Smooth muscle cell (in vitro differentiated cells): Measurements from ENCODE around the gene PRKCSH. TPM values are rescaled to one million over a fixed set of nuclear protein-coding genes. Genes with fewer than 3 reads are reported as not detected.

Experiments
- DNase-seq: peaks from one replicate; lab custom pipeline; 2025; ENCODE audit not compliant: unreplicated experiment; lab: John Stamatoyannopoulos, UW
- H2AFZ ChIP-seq: fragments of 200-600 bp; sonication (generic); 2 replicates; pipeline ENCODE4 v1.6.0; 2016; ENCODE audit warnings: antibody characterized with exemption, low read depth, mild to moderate bottlenecking
- H3F3A ChIP-seq: fragments of 200-600 bp; sonication (generic); 2 replicates; pipeline ENCODE4 v1.6.0; 2017; ENCODE audit warnings: antibody characterized with exemption, low read depth
- H3K27ac ChIP-seq: fragments of 200-600 bp; sonication (generic); 2 replicates; pipeline ENCODE4 v1.5.1; 2016; ENCODE audit warnings: low read depth, mild to moderate bottlenecking
- H3K27me3 ChIP-seq: fragments of 200-600 bp; sonication (generic); 2 replicates; pipeline ENCODE4 v1.6.1; 2016; ENCODE audit warnings: low read depth, mild to moderate bottlenecking
- H3K36me3 ChIP-seq: fragments of 200-600 bp; sonication (generic); 2 replicates; pipeline ENCODE4 v1.5.1; 2016; ENCODE audit warnings: low read depth
- H3K4me1 ChIP-seq: fragments of 200-600 bp; sonication (generic); 2 replicates; pipeline ENCODE4 v1.5.1; 2016; ENCODE audit warnings: low read depth
- H3K4me2 ChIP-seq: fragments of 200-600 bp; sonication (generic); 2 replicates; pipeline ENCODE4 v1.6.0; 2016; ENCODE audit warnings: mild to moderate bottlenecking
- H3K4me3 ChIP-seq: fragments of 200-600 bp; sonication (generic); 2 replicates; pipeline ENCODE4 v1.5.1; 2016; ENCODE audit warnings: mild to moderate bottlenecking
- H3K79me2 ChIP-seq: fragments of 200-600 bp; sonication (generic); 2 replicates; pipeline ENCODE4 v1.6.0; 2016; ENCODE audit warnings: low read depth, mild to moderate bottlenecking
- H3K9ac ChIP-seq: fragments of 200-600 bp; sonication (generic); 2 replicates; pipeline ENCODE4 v1.6.0; 2016; ENCODE audit warnings: low read depth
- H3K9me3 ChIP-seq: fragments of 200-600 bp; sonication (generic); replicated peaks from 2 replicates; pipeline ENCODE4 v1.5.1; 2016; ENCODE audit warnings: low read depth
- H4K20me1 ChIP-seq: fragments of 200-600 bp; sonication (generic); 2 replicates; pipeline ENCODE4 v1.6.0; 2016; ENCODE audit warnings: low read depth
- WGBS: methylation state at CpG from one replicate; pipeline ENCODE4 v1.1.7; 2016; ENCODE audit warnings: low lambda C conversion rate; 5-methylcytosine and 5-hydroxymethylcytosine counted together
- polyA plus RNA-seq: library from polyadenylated mRNA; unstranded; fragments of >200 nt; fragmentation: Nextera tagmentation; extraction: Ambion mirVana; gene quantifications from 2 replicates; pipeline ENCODE4 v1.2.1, GENCODE V29; 2016
- total RNA-seq: library from RNA; depleted of rRNA; stranded (reverse); fragments of >200 nt; gene quantifications from 2 replicates; pipeline ENCODE4 v1.2.3, GENCODE V29; 2014
- TF ChIP-seq, protein P1 (sequence below): fragments of 200-600 bp; sonication (generic); IDR thresholded peaks from 2 replicates; pipeline ENCODE4 v1.5.1; 2017; ENCODE audit warnings: borderline replicate concordance, mild to moderate bottlenecking, antibody characterized with exemption; ENCODE audit not compliant: insufficient read depth, poor library complexity, severe bottlenecking

Gene PRKCSH
- total and polyA plus RNA-seq, 2 experiments from 2014 or later: 47.4 to 165 TPM

DNA sequence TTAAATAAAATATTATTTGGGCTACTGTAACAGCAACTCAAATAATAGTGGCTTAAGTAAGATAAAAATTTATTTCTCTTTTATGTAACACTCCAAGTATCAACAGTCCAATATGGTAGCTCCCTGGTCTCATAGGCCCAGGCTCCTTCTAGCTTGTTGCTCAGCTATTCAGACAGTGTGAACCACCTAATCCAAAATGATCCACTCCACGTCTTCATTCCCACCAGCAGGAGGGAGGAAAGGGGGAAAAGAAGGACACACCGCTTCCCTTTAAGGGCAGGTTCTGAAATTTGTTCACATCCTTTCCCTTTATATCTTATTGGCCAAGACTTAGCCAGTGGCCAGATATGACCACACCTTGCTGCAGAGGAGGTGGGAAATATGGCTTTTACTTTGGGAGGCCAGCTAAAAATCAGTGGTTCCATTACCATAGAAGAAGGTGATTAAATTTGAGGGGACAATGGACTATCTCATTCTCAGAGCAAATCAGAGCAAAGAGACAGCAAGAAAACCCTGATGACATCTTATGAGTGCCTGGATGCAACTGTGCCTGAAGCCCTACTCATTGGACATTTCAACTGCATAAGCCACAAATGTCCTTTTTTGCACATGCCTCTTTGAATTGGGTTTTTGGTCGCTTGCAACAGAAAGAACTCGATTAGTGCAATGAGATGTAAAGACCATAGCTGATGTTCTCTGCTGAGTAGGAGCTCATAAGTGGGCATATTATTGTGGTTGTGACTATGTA, 44.3 kb upstream of the PRKCSH start:
- Histone ChIP-seq H3K4me1 (no peaks in the 10 kb centered on the region), H3K36me3 (no peaks in the 10 kb centered on the region), H3K9ac (no peak overlapping the region), H3K9me3 (no peaks in the 10 kb centered on the region), H3K27ac (no peak overlapping the region), H3K4me2 (no peak overlapping the region), H3K79me2 (no peaks in the 10 kb centered on the region), H3K4me3 (no peak overlapping the region), H3F3A (no peaks in the 10 kb centered on the region), H2AFZ (no peak overlapping the region), H4K20me1 (no peaks in the 10 kb centered on the region), H3K27me3 (no peaks in the 10 kb centered on the region)
- TF ChIP-seq, protein P1, sequence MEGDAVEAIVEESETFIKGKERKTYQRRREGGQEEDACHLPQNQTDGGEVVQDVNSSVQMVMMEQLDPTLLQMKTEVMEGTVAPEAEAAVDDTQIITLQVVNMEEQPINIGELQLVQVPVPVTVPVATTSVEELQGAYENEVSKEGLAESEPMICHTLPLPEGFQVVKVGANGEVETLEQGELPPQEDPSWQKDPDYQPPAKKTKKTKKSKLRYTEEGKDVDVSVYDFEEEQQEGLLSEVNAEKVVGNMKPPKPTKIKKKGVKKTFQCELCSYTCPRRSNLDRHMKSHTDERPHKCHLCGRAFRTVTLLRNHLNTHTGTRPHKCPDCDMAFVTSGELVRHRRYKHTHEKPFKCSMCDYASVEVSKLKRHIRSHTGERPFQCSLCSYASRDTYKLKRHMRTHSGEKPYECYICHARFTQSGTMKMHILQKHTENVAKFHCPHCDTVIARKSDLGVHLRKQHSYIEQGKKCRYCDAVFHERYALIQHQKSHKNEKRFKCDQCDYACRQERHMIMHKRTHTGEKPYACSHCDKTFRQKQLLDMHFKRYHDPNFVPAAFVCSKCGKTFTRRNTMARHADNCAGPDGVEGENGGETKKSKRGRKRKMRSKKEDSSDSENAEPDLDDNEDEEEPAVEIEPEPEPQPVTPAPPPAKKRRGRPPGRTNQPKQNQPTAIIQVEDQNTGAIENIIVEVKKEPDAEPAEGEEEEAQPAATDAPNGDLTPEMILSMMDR: no peak
- 85% methylated on average over 4 of the region's 4 CpGs for WGBS
- DNase-seq: no peak

DNA sequence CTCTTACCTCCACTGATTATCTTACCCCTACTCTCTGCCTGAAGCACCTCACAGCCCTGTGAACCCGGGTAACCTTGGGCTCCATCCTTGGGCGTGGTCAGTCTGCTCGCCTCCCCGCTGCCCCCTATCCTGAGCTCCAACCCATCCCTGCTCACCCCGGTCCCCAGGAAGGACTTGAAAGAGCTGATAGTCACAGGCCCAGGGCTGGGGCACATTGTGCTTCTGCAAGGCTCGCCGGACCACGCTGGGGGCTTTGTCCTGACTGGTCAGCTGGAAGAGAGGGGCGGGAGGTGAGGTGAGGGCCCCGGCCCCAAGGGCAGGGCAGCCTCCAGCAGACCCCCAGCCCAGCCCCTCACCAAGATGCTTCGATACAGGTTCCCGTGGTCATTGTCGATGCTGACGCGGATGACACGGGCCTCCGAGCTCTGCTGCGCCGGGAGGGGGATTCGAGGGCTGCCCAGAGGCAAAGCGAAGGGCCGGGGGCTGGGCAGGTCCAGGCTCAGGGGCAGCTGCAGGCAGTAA, 38.3 kb upstream of the PRKCSH start:
- DNase-seq: no peak
- no peaks in the 10 kb centered on the region for H3K79me2 ChIP-seq
- no peaks in the 10 kb centered on the region for H3K27me3 ChIP-seq
- no peak overlapping the region for H3K4me2 ChIP-seq
- no peak overlapping the region for H3K4me3 ChIP-seq
- no peak overlapping the region for H3K9ac ChIP-seq
- no peak overlapping the region for H3K27ac ChIP-seq
- H3F3A ChIP-seq: no peaks in the 10 kb centered on the region
- no peaks in the 10 kb centered on the region for H3K9me3 ChIP-seq
- TF ChIP-seq, protein P1: no peak
- WGBS: 94% methylated on average over 15 of the region's 22 CpGs
- no peaks in the 10 kb centered on the region for H4K20me1 ChIP-seq
- no peaks in the 10 kb centered on the region for H3K36me3 ChIP-seq
- H2AFZ ChIP-seq: no peak overlapping the region
- no peaks in the 10 kb centered on the region for H3K4me1 ChIP-seq

DNA sequence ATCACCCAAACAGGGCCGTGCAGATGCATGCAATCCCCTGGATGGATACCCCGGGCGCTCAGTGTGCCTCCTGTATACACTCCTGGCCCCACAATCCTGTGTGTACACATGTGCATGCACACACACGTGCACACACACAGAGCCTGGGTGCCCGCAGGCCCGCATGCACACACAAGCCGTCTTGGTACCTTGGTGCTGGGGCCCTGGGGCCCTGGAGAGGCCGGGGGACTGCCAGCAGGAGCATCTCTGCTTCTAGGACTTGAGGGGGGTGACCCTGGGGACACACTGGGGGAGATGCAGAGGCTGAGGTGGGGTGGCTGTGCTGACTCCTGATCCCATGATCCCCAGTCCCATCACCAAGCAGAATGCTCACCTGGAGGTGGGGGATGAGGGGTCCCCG, 35.8 kb upstream of the PRKCSH start:
- 95% methylated on average over 9 of the region's 9 CpGs for WGBS
- no peak for DNase-seq

More for the DNA sequence above, 35.8 kb upstream of the PRKCSH start:
- Histone ChIP-seq H3K4me1 (no peaks in the 10 kb centered on the region), H3F3A (no peaks in the 10 kb centered on the region), H4K20me1 (no peaks in the 10 kb centered on the region), H3K27me3 (no peaks in the 10 kb centered on the region), H3K79me2 (no peaks in the 10 kb centered on the region), H3K27ac (no peak overlapping the region), H3K4me2 (no peak overlapping the region), H2AFZ (no peak overlapping the region), H3K4me3 (no peak overlapping the region), H3K36me3 (no peaks in the 10 kb centered on the region), H3K9ac (no peak overlapping the region), H3K9me3 (no peaks in the 10 kb centered on the region)
- TF ChIP-seq, protein P1: no peak
